ENCODE measurements around the gene RAPGEF1. TPM values are rescaled to one million over a fixed set of nuclear protein-coding genes. Genes with fewer than 3 reads are reported as not detected.

The RAPGEF1 gene
- total RNA-seq, 1 donor from 2014 or later: 33.3 TPM

GRCh38 chr9:131651599-131651998 lies 88.3 kb downstream of the RAPGEF1 start:
- DNase-seq (ENCODE audit: low spot score): no peak
- H3K27me3 Mint-ChIP-seq (ENCODE audit: insufficient read depth, low read depth): peaks cover 2% of the 10 kb centered on the region
- Histone ChIP-seq H3K9me3 (ENCODE audit: low read depth) (no peaks in the 10 kb centered on the region), H2AFZ (replicated peaks) (no peak overlapping the region), H3K27me3 (no peaks in the 10 kb centered on the region), H3K4me3 (no peak overlapping the region), H3K9ac (no peak overlapping the region), H4K20me1 (ENCODE audit: low read depth) (peaks cover 20% of the 10 kb centered on the region), H3K36me3 (no peaks in the 10 kb centered on the region), H3K79me2 (ENCODE audit: low read depth) (peaks cover 8% of the 10 kb centered on the region), H3F3A (ENCODE audit: low read depth) (no peaks in the 10 kb centered on the region), H3K27ac (no peak overlapping the region), H3K4me2 (no peak overlapping the region), H3K4me1 (no peaks in the 10 kb centered on the region)
- no peak for TF ChIP-seq EZH2 (IDR thresholded peaks at IDR 0.05)
- TF ChIP-seq CTCF (IDR thresholded peaks at IDR 0.05): no peak
- no peak for TF ChIP-seq EZH2phosphoT487 (IDR thresholded peaks at IDR 0.05)
- H3K9me3 Mint-ChIP-seq: no peaks in the 10 kb centered on the region
- H3K27ac Mint-ChIP-seq: no peak overlapping the region
- peaks cover 2% of the 10 kb centered on the region for H3K4me1 Mint-ChIP-seq
- H3K36me3 Mint-ChIP-seq: peaks cover 6% of the 10 kb centered on the region
- no peak overlapping the region for H3K4me3 Mint-ChIP-seq

GRCh38 chr9:131651160-131651559 lies 88.7 kb downstream of the RAPGEF1 start:
- peaks cover 8% of the 10 kb centered on the region for H3K79me2 ChIP-seq (ENCODE audit: low read depth)
- no peak for TF ChIP-seq CTCF (IDR thresholded peaks at IDR 0.05)
- no peak for TF ChIP-seq EZH2phosphoT487 (IDR thresholded peaks at IDR 0.05)
- TF ChIP-seq EZH2 (IDR thresholded peaks at IDR 0.05): no peak
- no peak overlapping the region for H3K9ac ChIP-seq
- DNase-seq (ENCODE audit: low spot score): no peak
- H3K4me3 ChIP-seq: no peak overlapping the region
- peaks cover 16% of the 10 kb centered on the region for H4K20me1 ChIP-seq (ENCODE audit: low read depth)
- Mint-ChIP-seq H3K27ac (no peak overlapping the region), H3K9me3 (no peaks in the 10 kb centered on the region), H3K36me3 (peaks cover 6% of the 10 kb centered on the region), H3K4me3 (no peak overlapping the region), H3K27me3 (ENCODE audit: insufficient read depth, low read depth) (no peaks in the 10 kb centered on the region), H3K4me1 (peaks cover 2% of the 10 kb centered on the region)
- H3K4me1 ChIP-seq: no peaks in the 10 kb centered on the region
- no peaks in the 10 kb centered on the region for H3K27me3 ChIP-seq
- H3F3A ChIP-seq (ENCODE audit: low read depth): no peaks in the 10 kb centered on the region
- no peak overlapping the region for H3K4me2 ChIP-seq
- H3K27ac ChIP-seq: no peak overlapping the region
- H2AFZ ChIP-seq (replicated peaks): no peak overlapping the region
- H3K36me3 ChIP-seq: no peaks in the 10 kb centered on the region
- H3K9me3 ChIP-seq (ENCODE audit: low read depth): no peaks in the 10 kb centered on the region

GRCh38 chr9:131650254-131650653 lies 89.6 kb downstream of the RAPGEF1 start:
- no peaks in the 10 kb centered on the region for H3K27me3 Mint-ChIP-seq (ENCODE audit: insufficient read depth, low read depth)
- H3K36me3 Mint-ChIP-seq: peaks cover 6% of the 10 kb centered on the region
- H3F3A ChIP-seq (ENCODE audit: low read depth): peaks cover 2% of the 10 kb centered on the region
- H2AFZ ChIP-seq (replicated peaks): no peak overlapping the region
- peaks cover 18% of the 10 kb centered on the region for H4K20me1 ChIP-seq (ENCODE audit: low read depth)
- H3K27ac Mint-ChIP-seq: no peak overlapping the region
- H3K4me3 ChIP-seq: no peak overlapping the region
- H3K9me3 ChIP-seq (ENCODE audit: low read depth): no peaks in the 10 kb centered on the region
- no peaks in the 10 kb centered on the region for H3K36me3 ChIP-seq
- no peak overlapping the region for H3K9ac ChIP-seq
- no peak overlapping the region for H3K27ac ChIP-seq
- peaks cover 8% of the 10 kb centered on the region for H3K79me2 ChIP-seq (ENCODE audit: low read depth)
- no peak overlapping the region for H3K4me2 ChIP-seq
- H3K4me3 Mint-ChIP-seq: no peak overlapping the region
- TF ChIP-seq EZH2 (IDR thresholded peaks at IDR 0.05) (no peak), CTCF (IDR thresholded peaks at IDR 0.05) (no peak), EZH2phosphoT487 (IDR thresholded peaks at IDR 0.05) (no peak)
- peaks cover under 1% of the 10 kb centered on the region for H3K4me1 ChIP-seq
- H3K9me3 Mint-ChIP-seq: no peaks in the 10 kb centered on the region
- H3K27me3 ChIP-seq: no peaks in the 10 kb centered on the region
- DNase-seq (ENCODE audit: low spot score): no peak
- peaks cover 2% of the 10 kb centered on the region for H3K4me1 Mint-ChIP-seq
